NCI-H1417 treated with DMSO at 0.1 percent for 48 hours (cell line): ENCODE results near the gene PLCB1.
"Not testable (repeated sequence)": the region's sequence is repeated elsewhere in the genome, so short reads cannot be mapped to it uniquely, and the experiment has no call there.

Source experiments
- DNase-seq: peaks from one replicate; lab custom pipeline; 2025; lab: John Stamatoyannopoulos, UW

The PLCB1 gene

DNA sequence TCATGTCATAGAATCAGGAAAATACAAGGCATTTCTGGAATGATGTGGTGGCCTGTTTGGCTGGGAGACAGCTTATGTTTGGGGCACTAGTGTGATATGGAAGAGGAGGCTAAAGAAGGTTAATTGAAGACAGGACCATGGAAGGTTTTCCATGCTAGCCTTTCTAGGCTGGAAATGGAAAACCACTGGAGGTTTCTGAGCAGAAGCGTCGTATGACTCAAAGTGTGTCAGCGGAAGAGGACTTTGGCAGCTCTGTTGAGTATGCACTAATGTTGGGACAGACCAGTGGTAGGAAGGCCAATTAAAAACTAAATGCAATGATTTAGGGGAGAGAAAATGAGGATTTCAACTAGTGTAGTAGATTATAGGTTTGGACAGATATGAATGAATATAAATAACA, 413.1 kb downstream of the PLCB1 start:
- DNase-seq = no peak

DNA sequence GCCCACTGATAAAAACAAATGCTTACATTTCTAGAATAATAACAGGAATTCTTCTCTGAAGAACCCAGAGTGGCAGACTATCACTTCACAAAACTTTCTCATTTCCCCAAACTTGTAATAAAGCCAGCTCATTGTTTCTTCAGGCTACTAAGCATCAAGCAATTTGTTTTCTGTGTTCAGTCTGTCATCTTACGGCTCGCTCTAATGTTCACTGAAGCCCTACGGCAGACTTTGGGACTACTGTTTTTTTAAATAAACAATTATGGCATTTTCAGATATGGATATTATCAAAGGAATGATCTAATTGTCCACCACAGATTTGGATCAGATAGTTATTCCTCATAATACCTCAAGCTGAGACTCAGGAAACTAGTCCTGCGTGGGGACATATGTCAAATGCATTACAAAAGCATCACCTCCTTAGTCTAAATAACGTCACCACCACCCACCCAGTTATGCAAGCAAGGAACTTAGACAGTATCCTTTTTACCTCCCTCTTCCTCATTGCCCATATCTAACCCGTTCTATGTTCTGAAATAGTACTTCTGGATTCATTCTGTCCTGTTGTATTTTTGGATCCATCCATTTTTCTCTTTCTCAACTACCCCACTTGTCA, 415.1 kb downstream of the PLCB1 start:
- DNase-seq = no peak

DNA sequence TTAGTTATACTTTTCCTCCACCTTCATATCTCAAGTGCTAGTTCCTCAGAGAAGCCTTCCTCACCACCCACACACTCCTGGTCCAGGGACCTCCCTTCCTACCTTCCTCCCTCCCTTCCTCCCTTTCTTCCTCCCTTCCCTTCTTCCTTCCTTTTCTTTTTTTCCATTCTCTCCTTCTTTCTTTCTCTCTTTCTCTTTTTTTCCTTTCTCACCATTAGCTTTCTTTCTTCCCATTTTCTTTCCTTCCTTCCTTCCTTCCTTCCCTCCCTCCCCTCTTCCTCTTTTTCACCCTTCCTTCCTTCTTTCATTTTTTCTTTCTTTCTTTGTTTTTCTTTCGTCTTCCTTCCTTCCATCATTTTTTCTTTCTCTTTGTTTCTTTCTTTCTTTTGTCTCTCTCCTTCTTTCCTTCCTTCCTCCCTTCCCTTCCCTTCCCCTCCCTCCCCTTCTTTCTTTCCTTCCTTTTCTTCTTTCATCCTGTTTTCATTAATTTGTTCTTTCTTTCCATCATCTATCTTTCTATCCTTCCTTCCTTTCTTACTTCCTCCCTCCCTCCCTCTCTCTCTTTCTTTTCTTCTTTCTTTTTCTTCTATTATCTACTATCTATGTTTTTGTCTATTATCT, 416.0 kb downstream of the PLCB1 start:
- DNase-seq = no peak

DNA sequence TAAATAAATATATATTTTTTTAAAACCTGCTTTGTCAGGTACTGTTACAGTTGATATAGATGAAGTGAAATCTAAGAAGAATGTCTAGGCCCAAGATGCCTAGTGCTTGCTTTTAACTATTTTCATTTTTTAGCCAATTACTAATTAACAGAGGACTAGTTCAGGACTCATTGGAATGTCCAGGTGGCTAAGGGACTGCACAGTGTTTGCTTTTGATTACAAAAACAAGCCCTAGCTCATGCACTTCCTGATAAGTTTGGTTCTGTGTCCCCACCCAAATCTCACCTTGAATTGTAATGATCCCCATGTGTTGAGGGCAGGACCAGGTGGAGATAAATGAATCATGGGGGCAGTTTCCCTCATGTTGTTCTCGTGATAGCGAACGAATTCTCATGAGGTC, 417.1 kb downstream of the PLCB1 start:
- DNase-seq = no peak

DNA sequence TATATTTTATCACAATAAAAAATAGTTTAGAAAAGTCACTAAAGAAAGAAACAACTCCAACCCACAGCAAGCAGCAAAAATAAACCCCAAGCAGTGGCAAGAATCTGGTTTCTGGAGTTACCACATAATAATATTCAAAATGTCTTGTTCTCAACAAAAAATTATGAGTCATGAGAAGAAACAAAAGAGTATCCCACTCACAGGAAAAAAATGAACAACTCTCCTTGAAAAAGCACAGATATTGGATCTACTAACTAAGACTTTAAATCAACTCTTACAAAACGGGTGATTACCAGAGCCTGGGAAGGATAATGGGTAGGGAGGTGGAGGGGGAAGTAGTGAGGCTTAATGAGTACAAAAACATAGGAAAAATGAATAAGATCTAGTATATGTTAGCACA, 425.6 kb downstream of the PLCB1 start:
- no peak for DNase-seq

DNA sequence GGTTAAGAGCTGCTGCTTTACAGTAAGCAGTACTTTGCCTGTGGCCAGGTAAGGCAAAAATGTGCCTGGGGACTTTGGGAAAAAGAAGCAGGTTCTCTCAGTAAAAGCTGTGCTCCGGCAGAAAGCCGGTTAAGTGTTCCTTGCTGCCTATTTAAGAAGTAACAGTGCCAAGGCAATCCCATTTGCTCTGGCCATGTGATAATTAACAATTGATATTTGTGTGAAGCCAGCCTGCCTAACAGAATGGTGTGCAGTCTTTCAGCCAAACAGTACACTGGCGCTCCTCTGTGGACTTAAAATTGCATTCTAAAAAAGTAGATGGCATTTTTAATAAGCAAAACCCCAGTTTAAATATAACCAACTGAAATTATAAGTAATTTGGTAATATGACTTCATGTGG, 430.3 kb downstream of the PLCB1 start:
- no peak for DNase-seq

DNA sequence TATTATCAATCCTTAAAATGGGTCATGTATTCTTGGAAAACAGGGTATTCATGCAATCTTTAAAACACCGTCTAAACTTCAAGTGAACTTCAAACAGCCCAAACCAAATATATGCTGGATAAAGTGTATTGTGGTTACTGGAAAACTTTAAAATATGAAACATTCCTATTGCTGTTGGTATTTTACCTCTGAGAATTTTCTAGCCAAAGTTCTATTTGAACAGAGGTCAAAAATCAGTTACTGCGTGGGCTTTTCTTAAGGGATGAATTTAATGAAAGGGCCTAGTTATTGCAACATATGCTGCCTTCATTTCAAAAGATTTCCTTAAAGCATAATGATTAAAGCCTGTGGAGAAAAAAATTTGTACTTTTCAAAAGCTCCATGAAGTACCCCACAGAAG, 436.0 kb downstream of the PLCB1 start:
- DNase-seq = no peak

DNA sequence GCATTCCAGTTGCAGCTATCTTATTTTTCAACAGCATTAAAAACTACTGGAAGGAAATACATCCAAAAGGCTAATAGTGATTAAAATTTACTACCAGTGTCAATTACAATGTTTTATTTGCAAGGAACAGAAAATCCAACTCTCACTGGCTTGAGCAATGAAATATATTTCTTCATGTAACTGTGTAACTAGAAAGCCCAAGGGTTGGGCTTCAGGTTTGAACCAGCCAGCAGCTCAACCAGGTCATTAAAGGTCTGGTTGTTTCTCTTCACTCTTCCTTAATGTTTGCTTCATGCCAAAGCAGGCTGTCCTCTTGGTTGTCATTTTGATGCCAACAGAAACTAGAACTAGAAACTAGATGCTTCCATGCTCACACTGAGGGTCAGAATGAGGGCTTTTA, 437.7 kb downstream of the PLCB1 start:
- DNase-seq = no peak

DNA sequence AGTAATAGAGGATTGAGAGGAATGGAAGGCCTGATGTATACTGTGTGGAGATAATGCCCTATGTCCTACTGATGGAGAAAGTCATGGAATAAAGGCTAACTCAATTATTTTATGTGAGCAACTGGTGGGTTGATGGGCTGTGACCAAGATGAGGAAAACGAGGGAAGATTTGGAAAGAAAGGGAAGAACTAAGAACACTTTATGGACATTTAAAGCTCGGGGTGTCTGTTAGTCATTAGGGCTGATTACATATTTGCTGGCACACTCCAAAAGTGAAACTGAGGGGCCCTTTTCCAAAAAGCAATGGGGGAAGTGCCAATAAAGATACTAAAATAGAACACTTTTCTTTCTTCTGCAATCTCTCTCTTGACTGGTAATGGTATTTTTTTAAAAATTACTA, 439.5 kb downstream of the PLCB1 start:
- DNase-seq = no peak

DNA sequence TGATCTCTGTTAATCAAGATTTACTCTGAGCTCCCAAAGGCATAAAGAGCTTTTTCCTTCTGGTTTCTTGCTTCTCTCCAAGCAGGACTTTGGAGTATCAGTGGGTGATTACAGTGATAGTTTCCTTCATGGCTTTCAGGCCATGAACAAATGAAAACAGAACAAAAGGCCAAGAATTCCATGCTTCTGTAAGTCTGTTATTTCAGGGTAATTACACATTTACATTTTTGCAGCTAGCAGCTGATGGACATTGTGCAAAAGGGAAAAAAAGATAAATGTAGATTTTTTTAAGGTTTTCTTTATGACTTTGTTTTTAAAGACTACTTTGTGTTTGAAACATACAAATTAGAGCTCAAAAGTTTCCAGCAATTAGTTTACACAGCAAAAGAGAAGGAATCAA, 441.6 kb downstream of the PLCB1 start:
- DNase-seq = no peak

DNA sequence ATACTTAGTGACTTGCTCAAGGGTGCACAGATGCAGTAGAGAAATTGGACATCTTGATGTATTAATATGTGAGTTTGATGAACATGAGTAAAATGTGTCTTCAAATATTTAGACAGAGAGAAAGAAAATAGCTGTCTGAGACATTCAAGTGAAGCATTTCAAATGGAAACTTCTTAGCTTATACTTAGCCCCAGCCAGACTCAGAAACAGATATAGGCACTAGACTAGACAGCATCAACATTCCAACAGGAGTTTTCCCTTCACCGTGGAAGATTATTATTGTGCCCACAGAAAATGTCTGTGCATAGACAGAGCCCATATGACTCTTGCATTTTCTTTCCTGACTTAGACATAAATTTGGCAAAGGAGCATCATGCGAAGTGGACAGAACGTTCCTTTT, 443.0 kb downstream of the PLCB1 start:
- DNase-seq = no peak

DNA sequence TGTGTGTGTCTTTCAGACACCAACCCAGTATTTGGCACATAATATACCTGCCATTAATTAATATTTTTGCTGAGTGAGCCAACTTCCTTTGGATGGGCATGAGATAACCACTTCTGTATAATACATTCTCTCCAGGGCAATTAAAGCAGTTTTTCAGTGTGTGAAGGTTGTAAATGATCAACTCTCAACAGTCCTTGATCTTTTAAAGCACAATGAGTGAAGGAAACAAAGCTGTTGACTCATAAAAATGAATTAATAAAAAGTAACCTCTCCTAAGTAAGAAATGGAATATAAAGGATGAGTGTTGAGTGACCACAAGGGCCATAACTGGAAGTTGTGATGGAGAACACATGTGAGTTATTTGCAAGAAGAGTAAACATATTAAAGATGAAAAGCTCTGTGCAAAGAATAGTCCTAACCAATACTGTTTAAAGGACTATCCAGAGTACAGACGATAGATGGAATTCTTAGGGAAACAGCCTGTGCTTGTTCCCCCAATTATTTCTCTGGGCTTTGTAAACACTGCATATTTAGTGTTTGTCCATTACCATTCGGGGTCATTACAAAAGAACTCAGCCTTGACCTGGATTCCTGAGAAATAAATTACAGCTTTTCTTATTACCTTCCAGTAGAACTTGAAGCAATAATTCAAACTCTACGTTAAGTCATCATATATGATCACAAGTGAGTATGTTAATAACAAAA, 446.2 kb downstream of the PLCB1 start:
- no peak for DNase-seq

DNA sequence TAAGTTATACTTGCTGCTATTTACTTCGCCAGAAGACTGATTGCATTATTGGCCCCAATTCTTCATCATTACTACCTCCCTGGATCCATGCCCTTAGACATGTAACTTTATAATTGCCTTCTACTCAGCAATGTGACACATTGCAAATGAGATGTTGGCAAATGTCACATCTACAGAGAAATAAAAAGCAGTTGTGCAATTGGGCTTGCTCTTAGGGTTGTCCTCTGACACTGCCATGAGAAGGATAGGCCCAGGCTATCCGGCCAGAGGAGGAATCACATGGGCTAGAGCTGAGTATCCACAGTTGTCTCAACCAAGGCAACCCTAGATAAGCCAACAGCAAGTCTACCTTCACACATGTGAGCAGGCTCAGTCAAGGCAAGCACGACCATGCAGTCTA, 447.0 kb downstream of the PLCB1 start:
- DNase-seq = no peak

DNA sequence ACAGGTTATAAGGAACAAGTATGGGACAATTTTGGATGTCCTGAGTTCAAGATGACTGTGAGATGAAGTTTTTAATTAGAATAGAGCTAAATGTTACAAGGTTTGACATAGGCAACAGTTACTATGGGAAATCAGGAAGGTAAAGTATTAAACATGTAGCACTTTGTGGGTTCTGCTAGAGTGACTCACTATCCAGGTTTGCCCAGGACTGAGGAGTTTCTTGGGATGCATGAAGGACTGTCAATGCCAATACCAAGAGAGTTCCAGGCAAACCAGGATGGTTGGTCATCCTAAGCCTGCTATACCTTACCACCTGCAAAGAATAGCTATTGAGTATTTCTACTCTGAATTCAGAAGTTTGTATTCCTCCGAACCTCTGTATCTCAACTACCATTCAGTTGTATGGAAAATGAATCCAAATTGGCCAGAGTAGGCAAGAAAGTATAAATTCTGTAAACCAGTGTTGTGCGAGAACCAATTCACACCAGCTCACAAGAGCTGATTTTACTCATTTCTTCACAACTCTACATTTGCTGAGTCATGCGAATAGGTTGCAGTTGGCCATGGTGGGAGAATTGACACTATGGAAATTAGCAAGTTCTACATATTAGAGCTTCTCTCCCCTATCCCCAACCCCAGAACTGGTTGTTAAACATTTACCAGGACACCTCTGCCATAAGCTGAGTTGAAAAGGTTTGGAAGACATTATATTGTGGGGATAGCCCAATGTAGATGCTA, 449.5 kb downstream of the PLCB1 start:
- DNase-seq = no peak

DNA sequence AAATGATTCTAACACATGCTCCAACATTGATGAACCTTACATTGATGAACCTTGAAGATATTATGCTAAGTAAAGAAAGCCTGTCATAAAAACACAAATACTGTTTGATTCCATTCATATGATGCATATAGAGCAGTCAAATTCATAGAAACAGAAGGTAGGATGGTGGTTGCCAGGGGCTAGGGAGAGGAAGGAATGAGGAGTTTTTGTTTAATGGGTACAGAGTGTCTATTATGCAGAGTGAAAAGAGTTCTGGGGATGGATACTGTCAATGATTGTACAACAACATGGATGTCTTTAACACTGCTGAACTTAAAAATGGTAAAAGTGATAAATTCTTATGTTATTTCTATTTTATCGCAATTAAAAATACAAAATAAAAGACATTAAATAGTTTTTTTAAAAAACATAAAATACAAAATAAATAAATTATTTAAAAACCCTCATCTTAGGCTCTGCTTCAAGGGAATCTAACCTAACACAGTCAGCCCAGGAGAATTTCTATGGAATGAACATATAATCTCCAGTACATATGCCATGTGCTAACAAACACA, 451.0 kb downstream of the PLCB1 start:
- no peak for DNase-seq

DNA sequence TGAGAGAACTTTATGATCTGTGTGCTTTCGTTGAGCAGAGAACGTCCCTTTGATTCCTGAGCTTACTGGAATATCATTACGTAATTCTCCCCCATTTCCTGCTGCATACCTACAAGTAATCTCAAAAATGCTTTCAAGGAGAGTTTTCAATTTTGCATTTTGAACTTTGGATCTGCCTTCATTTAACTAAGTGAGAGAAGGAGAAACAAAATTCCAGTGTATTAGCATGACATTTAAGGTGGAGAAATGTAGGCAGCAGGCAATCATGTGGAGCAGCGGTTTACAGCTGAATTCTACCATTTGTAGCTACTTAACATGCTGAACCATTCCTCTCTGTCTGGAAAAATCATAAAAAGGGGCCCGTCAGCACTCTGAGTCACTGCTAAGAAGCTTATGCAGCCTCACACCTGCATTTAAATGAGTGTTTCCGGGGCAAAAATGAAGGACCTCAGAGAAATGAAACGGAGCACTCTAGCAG, 451.5 kb downstream of the PLCB1 start:
- DNase-seq = no peak

DNA sequence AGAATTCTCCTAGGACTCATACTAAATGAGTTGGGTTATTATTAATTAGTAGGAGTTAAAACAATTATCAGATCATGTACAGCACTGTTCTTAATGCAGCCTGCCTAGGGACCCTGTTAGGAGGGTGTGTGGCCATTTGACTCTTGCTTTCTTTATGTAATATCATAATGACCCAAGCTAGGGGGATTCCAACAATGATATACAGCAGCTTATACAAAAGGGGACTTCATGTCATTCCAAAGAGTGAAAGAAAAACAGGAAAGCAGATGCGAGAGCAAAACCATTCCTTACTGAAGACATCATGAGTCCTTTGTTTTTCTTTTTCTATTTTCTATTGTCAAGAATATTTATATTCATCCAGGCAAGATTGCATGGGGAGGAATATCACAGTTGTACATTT, 455.2 kb downstream of the PLCB1 start:
- no peak for DNase-seq

DNA sequence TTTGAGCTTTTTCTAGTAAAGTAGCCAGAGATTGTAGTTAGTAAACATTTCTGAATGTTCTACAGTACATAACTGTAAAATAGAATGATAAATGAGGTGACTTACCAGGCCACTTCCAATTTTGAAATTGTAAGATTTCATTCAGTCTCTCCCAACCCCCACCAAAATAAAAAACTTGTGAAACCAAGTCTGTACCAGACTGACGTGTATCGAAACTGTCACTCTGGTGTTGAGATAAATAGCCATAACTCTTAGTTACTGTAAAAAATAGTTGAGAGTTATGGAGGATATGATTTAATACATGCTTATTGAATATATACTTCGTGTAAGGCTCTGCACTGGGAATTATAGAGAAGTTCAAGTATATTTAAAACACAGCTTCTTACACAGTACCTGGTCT, 455.7 kb downstream of the PLCB1 start:
- no peak for DNase-seq

DNA sequence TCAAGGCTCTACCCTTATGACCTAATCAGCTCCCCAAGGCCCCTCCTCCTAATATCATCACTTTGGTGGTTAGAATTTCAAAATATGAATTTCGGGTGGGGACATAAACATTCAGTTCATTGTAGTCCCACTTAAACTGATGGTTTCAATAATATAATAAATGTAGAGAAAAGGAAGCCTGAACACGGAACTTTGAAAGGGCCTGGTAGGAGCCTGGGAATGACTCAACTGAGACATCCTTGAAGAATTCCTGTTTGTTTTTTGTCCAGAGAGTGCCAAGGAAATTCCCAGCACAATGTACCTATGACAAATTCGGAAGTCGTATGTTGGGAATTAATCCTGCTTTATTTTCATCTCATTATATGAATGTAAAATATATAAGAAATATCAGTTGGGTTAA, 457.9 kb downstream of the PLCB1 start:
- DNase-seq = no peak

DNA sequence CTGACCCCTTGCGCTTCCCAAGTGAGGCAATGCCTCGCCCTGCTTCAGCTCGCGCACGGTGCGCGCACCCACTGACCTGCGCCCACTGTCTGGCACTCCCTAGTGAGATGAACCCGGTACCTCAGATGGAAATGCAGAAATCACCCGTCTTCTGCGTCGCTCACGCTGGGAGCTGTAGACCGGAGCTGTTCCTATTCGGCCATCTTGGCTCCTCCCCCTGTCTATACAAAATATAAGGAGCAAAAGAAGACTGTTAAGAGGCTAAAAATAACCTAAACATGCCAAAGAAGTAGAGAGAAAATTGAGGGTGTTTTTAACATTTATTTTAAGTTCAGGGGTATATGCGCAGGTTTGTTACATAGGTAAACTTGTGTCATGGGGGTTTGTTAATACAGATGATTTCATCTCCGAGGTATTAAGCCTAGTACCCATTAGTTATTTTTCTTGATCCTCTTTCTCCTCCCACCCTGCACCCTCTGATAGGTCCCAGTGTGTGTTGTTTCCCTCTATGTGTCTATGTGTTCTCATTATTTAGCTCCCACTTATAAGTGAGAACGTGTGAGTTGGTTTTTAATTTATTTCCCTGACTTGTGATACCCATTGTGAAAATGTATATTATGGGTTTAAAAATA, 469.0 kb downstream of the PLCB1 start:
- not testable (repeated sequence) for DNase-seq

DNA sequence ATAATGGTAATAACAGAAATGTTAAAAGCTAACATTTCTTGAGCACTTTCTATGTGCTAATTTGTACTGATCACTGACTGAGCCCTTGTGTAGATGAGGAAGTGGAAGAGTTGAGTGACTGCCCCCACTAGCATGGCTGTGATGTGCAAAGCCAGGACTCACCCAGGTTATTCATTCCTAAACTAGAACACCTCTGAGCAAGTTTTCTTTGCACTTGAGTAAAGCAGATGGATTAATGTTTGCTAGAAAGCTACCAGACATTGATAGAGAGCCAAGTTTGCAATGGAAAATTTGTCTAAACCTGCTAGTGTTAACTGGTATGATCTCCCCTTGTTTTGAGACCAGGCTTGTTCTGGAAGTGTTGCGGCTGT, 469.5 kb downstream of the PLCB1 start:
- no peak for DNase-seq
